ENCODE measurements around the gene ERCC4. TPM values are rescaled to one million over a fixed set of nuclear protein-coding genes. Genes with fewer than 3 reads are reported as not detected.

The ERCC4 gene
- total RNA-seq, 1 experiment from 2014 or later: 7.1 TPM

- TF ChIP-seq, protein P1, sequence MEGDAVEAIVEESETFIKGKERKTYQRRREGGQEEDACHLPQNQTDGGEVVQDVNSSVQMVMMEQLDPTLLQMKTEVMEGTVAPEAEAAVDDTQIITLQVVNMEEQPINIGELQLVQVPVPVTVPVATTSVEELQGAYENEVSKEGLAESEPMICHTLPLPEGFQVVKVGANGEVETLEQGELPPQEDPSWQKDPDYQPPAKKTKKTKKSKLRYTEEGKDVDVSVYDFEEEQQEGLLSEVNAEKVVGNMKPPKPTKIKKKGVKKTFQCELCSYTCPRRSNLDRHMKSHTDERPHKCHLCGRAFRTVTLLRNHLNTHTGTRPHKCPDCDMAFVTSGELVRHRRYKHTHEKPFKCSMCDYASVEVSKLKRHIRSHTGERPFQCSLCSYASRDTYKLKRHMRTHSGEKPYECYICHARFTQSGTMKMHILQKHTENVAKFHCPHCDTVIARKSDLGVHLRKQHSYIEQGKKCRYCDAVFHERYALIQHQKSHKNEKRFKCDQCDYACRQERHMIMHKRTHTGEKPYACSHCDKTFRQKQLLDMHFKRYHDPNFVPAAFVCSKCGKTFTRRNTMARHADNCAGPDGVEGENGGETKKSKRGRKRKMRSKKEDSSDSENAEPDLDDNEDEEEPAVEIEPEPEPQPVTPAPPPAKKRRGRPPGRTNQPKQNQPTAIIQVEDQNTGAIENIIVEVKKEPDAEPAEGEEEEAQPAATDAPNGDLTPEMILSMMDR (IDR thresholded peaks at IDR 0.05; ENCODE audit: insufficient read depth in 1 of 2, low read depth in 1 of 2, low read length in 1 of 2, severe bottlenecking in 1 of 2, unreplicated experiment in 1 of 2): no peak
- Histone ChIP-seq H3K36me3 (ENCODE audit: control insufficient read depth, insufficient read depth, low read length) (no peaks in the 10 kb centered on the region), H3K9me3 (0 out of 2 replicates have a peak, but pooled peaks cover 1% of the 10 kb centered on the region), H3K27me3 (replicated peaks; ENCODE audit: control insufficient read depth, insufficient read depth, low read length) (no peaks in the 10 kb centered on the region), H3K4me1 (0 out of 2 replicates have a peak, but pooled peaks cover 7% of the 10 kb centered on the region), H3K4me3 (ENCODE audit: low read depth, low read length) (no peak overlapping the region)
- intact Hi-C loops (cut with micrococcal nuclease; ENCODE audit: unreplicated experiment): no loop called here
- BruUV-seq (replicated peaks): no TSS peak
- Mint-ChIP-seq H3K27me3 (ENCODE audit: insufficient read depth, unreplicated experiment) (peaks cover 10% of the 10 kb centered on the region), H3K36me3 (ENCODE audit: insufficient read depth, unreplicated experiment) (no peaks in the 10 kb centered on the region), H3K4me1 (ENCODE audit: low read depth, unreplicated experiment) (peaks cover 6% of the 10 kb centered on the region), H3K27ac (ENCODE audit: unreplicated experiment) (no peak overlapping the region), H3K4me3 (ENCODE audit: unreplicated experiment) (peak overlapping the region; percentile 33), H3K9me3 (ENCODE audit: unreplicated experiment) (peaks cover 29% of the 10 kb centered on the region)
- no peak for DNase-seq
- ChIA-PET CTCF (interaction anchor here (1.7 kb wide), 1 partner anchor 13 kb away, joined by 4 read pairs; the partner anchor contains the start of gene ERCC4), POLR2A (no interaction called here)
Measured at GRCh38 chr16:13906168-13907089, 13.5 kb upstream of the ERCC4 start.

DNA sequence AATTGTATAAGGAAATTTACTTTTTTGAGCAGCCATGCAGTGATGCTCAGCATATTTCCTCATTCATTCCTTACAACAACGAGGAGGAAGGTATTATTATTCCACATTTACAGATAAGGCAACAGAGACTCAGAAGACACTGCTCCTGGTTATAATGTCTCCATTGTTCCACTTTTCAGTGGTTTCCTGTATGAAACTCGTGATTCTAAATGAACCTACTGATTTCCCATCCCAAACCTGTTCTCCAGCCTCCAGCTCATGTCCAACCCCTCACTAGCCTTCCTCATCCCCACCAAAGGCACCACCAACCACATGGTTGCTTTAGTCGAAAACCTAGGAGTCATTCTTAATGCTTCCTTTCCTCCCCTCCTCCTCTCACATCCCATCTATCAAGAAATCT is 12.5 kb upstream of the ERCC4 start:
- POLR2A ChIA-PET: no interaction called here
- TF ChIP-seq, protein P1 (IDR thresholded peaks at IDR 0.05; ENCODE audit: insufficient read depth in 1 of 2, low read depth in 1 of 2, low read length in 1 of 2, severe bottlenecking in 1 of 2, unreplicated experiment in 1 of 2): no peak
- intact Hi-C loops (cut with micrococcal nuclease; ENCODE audit: unreplicated experiment): no loop called here

DNA sequence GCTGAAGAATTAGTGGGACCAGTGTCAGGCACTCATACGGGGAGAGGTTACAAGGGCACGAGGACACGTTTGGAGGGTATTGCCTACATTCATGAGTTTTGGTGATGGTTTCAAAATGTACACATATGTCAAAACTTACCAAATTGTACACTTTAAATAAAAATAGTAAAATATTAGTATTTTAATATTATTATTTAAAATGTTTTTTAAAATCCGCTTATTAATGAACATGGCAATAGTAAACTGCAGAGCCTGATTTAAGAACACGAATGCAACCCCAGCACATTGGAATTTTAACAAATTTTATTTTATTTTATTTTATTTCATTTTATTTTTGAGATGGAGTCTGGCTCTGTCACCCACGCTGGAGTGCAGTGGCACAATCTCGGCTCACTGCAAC is 10.9 kb upstream of the ERCC4 start:
- H3K36me3 ChIP-seq (ENCODE audit: control insufficient read depth, insufficient read depth, low read length): no peaks in the 10 kb centered on the region
- TF ChIP-seq, protein P1 (IDR thresholded peaks at IDR 0.05; ENCODE audit: insufficient read depth in 1 of 2, low read depth in 1 of 2, low read length in 1 of 2, severe bottlenecking in 1 of 2, unreplicated experiment in 1 of 2): no peak
- H3K27me3 ChIP-seq (replicated peaks; ENCODE audit: control insufficient read depth, insufficient read depth, low read length): no peaks in the 10 kb centered on the region
- peaks cover 10% of the 10 kb centered on the region for H3K27me3 Mint-ChIP-seq (ENCODE audit: insufficient read depth, unreplicated experiment)
- no peak overlapping the region for H3K4me3 Mint-ChIP-seq (ENCODE audit: unreplicated experiment)
- 0 out of 2 replicates have a peak, but pooled peaks cover 3% of the 10 kb centered on the region for H3K9me3 ChIP-seq
- peaks cover 29% of the 10 kb centered on the region for H3K9me3 Mint-ChIP-seq (ENCODE audit: unreplicated experiment)
- H3K36me3 Mint-ChIP-seq (ENCODE audit: insufficient read depth, unreplicated experiment): no peaks in the 10 kb centered on the region
- intact Hi-C loops (cut with micrococcal nuclease; ENCODE audit: unreplicated experiment): no loop called here
- H3K4me3 ChIP-seq (ENCODE audit: low read depth, low read length): no peak overlapping the region
- 0 out of 2 replicates have a peak, but pooled peaks cover 7% of the 10 kb centered on the region for H3K4me1 ChIP-seq
- CTCF ChIA-PET: no interaction called here
- POLR2A ChIA-PET: no interaction called here
- no peak for DNase-seq
- H3K27ac Mint-ChIP-seq (ENCODE audit: unreplicated experiment): no peak overlapping the region
- BruUV-seq (replicated peaks): no TSS peak
- peaks cover 13% of the 10 kb centered on the region for H3K4me1 Mint-ChIP-seq (ENCODE audit: low read depth, unreplicated experiment)

More for the DNA sequence above, 12.5 kb upstream of the ERCC4 start:
- Histone ChIP-seq H3K36me3 (ENCODE audit: control insufficient read depth, insufficient read depth, low read length) (no peaks in the 10 kb centered on the region), H3K27me3 (replicated peaks; ENCODE audit: control insufficient read depth, insufficient read depth, low read length) (no peaks in the 10 kb centered on the region), H3K9me3 (0 out of 2 replicates have a peak, but pooled peaks cover 3% of the 10 kb centered on the region), H3K4me1 (0 out of 2 replicates have a peak, but pooled peaks cover 7% of the 10 kb centered on the region), H3K4me3 (ENCODE audit: low read depth, low read length) (no peak overlapping the region)
- no peak overlapping the region for H3K4me3 Mint-ChIP-seq (ENCODE audit: unreplicated experiment)
- H3K27me3 Mint-ChIP-seq (ENCODE audit: insufficient read depth, unreplicated experiment): peaks cover 10% of the 10 kb centered on the region
- no TSS peak for BruUV-seq (replicated peaks)
- H3K4me1 Mint-ChIP-seq (ENCODE audit: low read depth, unreplicated experiment): peaks cover 6% of the 10 kb centered on the region
- no peak overlapping the region for H3K27ac Mint-ChIP-seq (ENCODE audit: unreplicated experiment)
- DNase-seq: no peak
- peaks cover 38% of the 10 kb centered on the region for H3K9me3 Mint-ChIP-seq (ENCODE audit: unreplicated experiment)
- no peaks in the 10 kb centered on the region for H3K36me3 Mint-ChIP-seq (ENCODE audit: insufficient read depth, unreplicated experiment)
- CTCF ChIA-PET: interaction anchor here (1.7 kb wide), 1 partner anchor 12 kb away, joined by 4 read pairs; the partner anchor contains the start of gene ERCC4

Measured in Caco-2 (cell line).